OCI-LY3 (cell line): ENCODE data around the gene CECR2.

Experiments
- EZH2phosphoT487 ChIP-seq: fragments of 200-600 bp; shearing (Covaris generic); IDR thresholded peaks from 2 replicates; pipeline ENCODE4 v1.6.1; 2018; ENCODE audit warnings: antibody characterized with exemption, mixed run types, low read depth
- TF ChIP-seq, protein P1 (sequence below): fragments of 200-600, 300-600 bp; sonication (generic); IDR thresholded peaks from 2 replicates; pipeline ENCODE4 v1.5.1; 2014; ENCODE audit warnings: antibody characterized with exemption, low read length, low read depth

DNA sequence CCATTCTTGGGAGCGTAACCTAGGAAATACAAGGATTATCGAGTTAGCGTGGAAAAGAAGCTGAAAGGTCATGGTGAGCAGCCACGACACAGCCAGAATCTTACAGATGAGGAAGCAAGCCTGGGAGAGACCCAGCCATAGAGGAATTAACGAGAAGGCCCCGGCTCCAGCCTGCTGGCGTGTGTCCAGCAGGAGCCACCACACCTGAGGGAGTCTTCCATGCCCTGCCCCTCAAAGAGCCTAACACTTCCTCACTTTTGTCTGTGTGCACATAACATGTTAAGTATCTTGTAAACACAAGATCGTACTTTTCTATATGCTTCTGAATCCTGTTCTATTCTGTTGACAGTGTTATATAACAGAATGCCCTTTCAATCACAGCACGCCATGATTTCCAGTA, 18.1 kb downstream of the CECR2 start:
- TF ChIP-seq, protein P1, sequence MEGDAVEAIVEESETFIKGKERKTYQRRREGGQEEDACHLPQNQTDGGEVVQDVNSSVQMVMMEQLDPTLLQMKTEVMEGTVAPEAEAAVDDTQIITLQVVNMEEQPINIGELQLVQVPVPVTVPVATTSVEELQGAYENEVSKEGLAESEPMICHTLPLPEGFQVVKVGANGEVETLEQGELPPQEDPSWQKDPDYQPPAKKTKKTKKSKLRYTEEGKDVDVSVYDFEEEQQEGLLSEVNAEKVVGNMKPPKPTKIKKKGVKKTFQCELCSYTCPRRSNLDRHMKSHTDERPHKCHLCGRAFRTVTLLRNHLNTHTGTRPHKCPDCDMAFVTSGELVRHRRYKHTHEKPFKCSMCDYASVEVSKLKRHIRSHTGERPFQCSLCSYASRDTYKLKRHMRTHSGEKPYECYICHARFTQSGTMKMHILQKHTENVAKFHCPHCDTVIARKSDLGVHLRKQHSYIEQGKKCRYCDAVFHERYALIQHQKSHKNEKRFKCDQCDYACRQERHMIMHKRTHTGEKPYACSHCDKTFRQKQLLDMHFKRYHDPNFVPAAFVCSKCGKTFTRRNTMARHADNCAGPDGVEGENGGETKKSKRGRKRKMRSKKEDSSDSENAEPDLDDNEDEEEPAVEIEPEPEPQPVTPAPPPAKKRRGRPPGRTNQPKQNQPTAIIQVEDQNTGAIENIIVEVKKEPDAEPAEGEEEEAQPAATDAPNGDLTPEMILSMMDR, result no peak
- no peak for TF ChIP-seq EZH2phosphoT487
